Measurements from ENCODE around the gene ASNSD1. TPM values are rescaled to one million over a fixed set of nuclear protein-coding genes. Genes with fewer than 3 reads are reported as not detected.
A peak's percentile ranks its signal among the peaks of the same experiment; 100 is the strongest.

Gene ASNSD1
- total RNA-seq (2021), result 48.5 TPM in 2 replicates
- long read RNA-seq, transcript ASNSD1-209 (4 exons, 581 nt), result minor isoform, 15 of 537 reads
- long read RNA-seq, transcript ASNSD1-201 (6 exons, 2,450 nt), result major isoform, 395 of 537 reads
- long read RNA-seq, partial matches to known transcripts, result 7 of 537 reads
- long read RNA-seq, other reads (novel, unspliced or antisense), result 117 of 537 reads

DNA sequence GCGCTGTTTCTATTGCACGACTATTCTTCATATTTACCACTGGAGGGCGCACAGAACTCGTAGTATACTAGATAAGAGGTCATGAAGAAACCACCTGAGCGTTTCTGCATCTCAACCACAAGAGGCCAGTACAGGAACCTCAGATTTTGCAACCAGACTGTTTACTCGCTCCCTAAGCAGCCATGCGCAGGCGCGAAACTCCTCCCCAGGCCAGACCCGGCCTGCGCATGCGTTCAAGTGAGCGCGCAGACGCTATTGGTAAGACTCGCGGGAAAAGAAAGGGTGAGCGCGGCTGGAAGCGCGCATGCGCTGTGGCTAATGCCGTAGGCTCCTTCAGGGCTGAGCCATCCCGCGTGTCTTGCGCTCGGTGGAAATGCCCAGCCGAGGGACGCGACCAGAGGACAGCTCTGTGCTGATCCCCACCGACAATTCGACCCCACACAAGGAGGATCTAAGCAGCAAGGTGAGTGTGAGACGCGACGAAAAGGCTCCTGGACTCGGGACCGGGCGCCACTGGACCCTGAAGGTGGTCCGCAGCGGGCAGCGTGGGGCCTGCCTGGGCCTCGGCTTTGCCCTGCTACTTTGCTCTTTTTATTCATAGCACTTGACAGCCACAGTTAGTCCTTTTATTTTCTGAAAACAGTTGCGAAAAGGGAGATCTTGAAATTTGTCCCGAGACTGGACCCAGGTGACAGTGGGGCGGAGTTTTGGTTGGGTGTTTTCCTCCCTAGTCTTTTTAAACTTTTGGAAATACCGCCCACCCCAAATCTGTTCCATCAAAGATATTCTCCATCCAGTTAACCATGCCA is at the start of gene ASNSD1:
TSS of gene ASNSD1 (plus strand) at position 312 of the 809 bp plus-strand sequence. CDS start 4,674 bp downstream, outside the sequence.
- peak within 1 kb of the TSS; percentile 95 for H3K9ac ChIP-seq (ENCODE audit: extremely low read depth, insufficient read length, low read length)
- TF ChIP-seq, protein P1, sequence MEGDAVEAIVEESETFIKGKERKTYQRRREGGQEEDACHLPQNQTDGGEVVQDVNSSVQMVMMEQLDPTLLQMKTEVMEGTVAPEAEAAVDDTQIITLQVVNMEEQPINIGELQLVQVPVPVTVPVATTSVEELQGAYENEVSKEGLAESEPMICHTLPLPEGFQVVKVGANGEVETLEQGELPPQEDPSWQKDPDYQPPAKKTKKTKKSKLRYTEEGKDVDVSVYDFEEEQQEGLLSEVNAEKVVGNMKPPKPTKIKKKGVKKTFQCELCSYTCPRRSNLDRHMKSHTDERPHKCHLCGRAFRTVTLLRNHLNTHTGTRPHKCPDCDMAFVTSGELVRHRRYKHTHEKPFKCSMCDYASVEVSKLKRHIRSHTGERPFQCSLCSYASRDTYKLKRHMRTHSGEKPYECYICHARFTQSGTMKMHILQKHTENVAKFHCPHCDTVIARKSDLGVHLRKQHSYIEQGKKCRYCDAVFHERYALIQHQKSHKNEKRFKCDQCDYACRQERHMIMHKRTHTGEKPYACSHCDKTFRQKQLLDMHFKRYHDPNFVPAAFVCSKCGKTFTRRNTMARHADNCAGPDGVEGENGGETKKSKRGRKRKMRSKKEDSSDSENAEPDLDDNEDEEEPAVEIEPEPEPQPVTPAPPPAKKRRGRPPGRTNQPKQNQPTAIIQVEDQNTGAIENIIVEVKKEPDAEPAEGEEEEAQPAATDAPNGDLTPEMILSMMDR (conservative IDR thresholded peaks at IDR 0.05), result peak; percentile 97
- no peak within 1 kb of the TSS for H2BK12ac ChIP-seq (ENCODE audit: insufficient read length, low read depth, low read length)
- H3K4me3 Mint-ChIP-seq, result no peak within 1 kb of the TSS
- no peak within 1 kb of the TSS for H3T11ph ChIP-seq (ENCODE audit: low read length)
- H3K4me1 ChIP-seq (ENCODE audit: insufficient read depth, low read length), result no peaks in the 10 kb centered on the region
- no peak within 1 kb of the TSS for H3K27ac ChIP-seq (ENCODE audit: insufficient read length, low read depth, low read length)
- H3K14ac ChIP-seq (ENCODE audit: insufficient read depth, low read length), result peak within 1 kb of the TSS; percentile 96
- H3K79me2 ChIP-seq (ENCODE audit: insufficient read depth, low read length), result peaks cover 3% of the 10 kb centered on the region; the same call in 1 of the 2 replicates
- H3K23ac ChIP-seq (ENCODE audit: insufficient read length, low read depth, low read length), result no peak within 1 kb of the TSS
- no peaks in the 10 kb centered on the region for H4K20me1 ChIP-seq (ENCODE audit: control insufficient read depth, insufficient read depth, insufficient read length)
- H2BK120ac ChIP-seq (ENCODE audit: low read depth, low read length, poor library complexity, severe bottlenecking), result no peak within 1 kb of the TSS
- no peak within 1 kb of the TSS for H2BK5ac ChIP-seq (ENCODE audit: insufficient read length, low read length)
- no peak within 1 kb of the TSS for H2BK15ac ChIP-seq (ENCODE audit: low read depth, low read length)
- no peaks in the 10 kb centered on the region for H3K9me3 ChIP-seq (ENCODE audit: control insufficient read depth, low read depth, low read length)
- peak within 1 kb of the TSS; percentile 17 for H2AFZ ChIP-seq (ENCODE audit: low read length)
- peaks cover 0 to 12% (median 9%) of the 10 kb centered on the region in 3 experiments; a peak in 5 of 7 replicates for H3K36me3 Mint-ChIP-seq (ENCODE audit: insufficient read depth in 1 of 3, low read depth in 3 of 3)
- H3K4me2 ChIP-seq (ENCODE audit: insufficient read depth, insufficient read length, low read length), result peak within 1 kb of the TSS; percentile 96
- no peaks in the 10 kb centered on the region; the same call in 1 of the 2 replicates for H3K27me3 Mint-ChIP-seq (ENCODE audit: low read depth)
- no peaks in the 10 kb centered on the region for H3K79me1 ChIP-seq (ENCODE audit: insufficient read depth, low read depth, low read length, poor library complexity, severe bottlenecking)
- H4K5ac ChIP-seq (ENCODE audit: insufficient read length, low read depth, low read length), result peak within 1 kb of the TSS; percentile 49
- H2AK5ac ChIP-seq (ENCODE audit: insufficient read length, low read length), result no peak within 1 kb of the TSS
- H3K56ac ChIP-seq (ENCODE audit: insufficient read length, low read depth, low read length), result no peak within 1 kb of the TSS
- no peak within 1 kb of the TSS for H3K4ac ChIP-seq (ENCODE audit: low read depth, low read length)
- H3K18ac ChIP-seq (ENCODE audit: insufficient read length, low read depth, low read length), result peak within 1 kb of the TSS; percentile 79
- no peak within 1 kb of the TSS for H3K27ac Mint-ChIP-seq
- no peaks in the 10 kb centered on the region for H3K9me3 Mint-ChIP-seq
- no peak within 1 kb of the TSS for H4K91ac ChIP-seq (ENCODE audit: insufficient read length, low read depth, low read length)
- no peaks in the 10 kb centered on the region; a peak in 1 of 4 replicates for H3K4me1 Mint-ChIP-seq
- peaks cover 4% of the 10 kb centered on the region for H3K23me2 ChIP-seq (ENCODE audit: insufficient read length, low read depth, low read length, poor library complexity, severe bottlenecking)
- H3K27me3 ChIP-seq (ENCODE audit: insufficient read depth, low read length), result no peaks in the 10 kb centered on the region
- WGBS (ENCODE audit: extremely low coverage, insufficient read length, low lambda C conversion rate), result no CpG with 5 or more reads among the region's 46 CpGs
- no peak within 1 kb of the TSS for H2BK20ac ChIP-seq (ENCODE audit: low read depth, low read length, poor library complexity, severe bottlenecking)
- H4K8ac ChIP-seq (replicated peaks; ENCODE audit: insufficient read length, low read depth, low read length), result no peak within 1 kb of the TSS
- DNase-seq, result peak; percentile 98

Data from H9 (cell line).